ENCODE measurements around the gene CD3E. TPM values are rescaled to one million over a fixed set of nuclear protein-coding genes. Genes with fewer than 3 reads are reported as not detected.
"Not testable (repeated sequence)": the region's sequence is repeated elsewhere in the genome, so short reads cannot be mapped to it uniquely, and the experiment has no call there.

The CD3E gene
- polyA plus RNA-seq, 1 experiment = not detected

- no peak for TF ChIP-seq CTCF (IDR thresholded peaks at IDR 0.05; ENCODE audit: low read depth, low read length)
- DNase-seq (ENCODE audit: low read depth, low spot score) = no peak
- CTCF ChIA-PET = no interaction called here
These were observed 2.0 kb downstream of the CD3E start for GRCh38 chr11:118306556-118306955.

DNA sequence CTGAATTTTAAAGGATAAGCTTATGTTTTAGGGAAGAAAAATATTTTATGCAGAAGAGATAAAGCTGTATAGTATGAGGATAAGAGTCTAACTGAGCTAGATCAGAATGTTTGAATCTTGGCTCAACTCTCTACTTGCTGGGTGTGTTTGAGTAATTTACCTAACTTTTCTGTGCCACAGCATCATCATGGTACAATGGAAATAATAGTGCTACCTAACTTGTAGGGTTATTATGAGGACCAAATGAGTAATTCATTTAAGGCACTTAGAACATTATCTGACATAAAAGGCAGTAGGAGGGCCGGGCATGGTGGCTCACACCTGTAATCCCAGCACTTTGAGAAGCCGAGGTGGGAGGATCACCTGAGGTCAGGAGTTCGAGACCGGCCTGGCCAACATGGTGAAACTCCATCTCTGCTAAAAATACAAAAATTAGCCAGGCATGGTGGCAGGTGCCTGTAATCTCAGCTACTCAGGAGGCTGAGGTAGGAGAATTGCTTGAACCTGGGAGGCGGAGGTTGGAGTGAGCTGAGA lies 4.5 kb downstream of the CD3E start:
- H3K27me3 ChIP-seq (ENCODE audit: control insufficient read depth, insufficient read depth, low read length) = peaks cover 13% of the 10 kb centered on the region
- H3K4me3 ChIP-seq (ENCODE audit: low read depth, low read length); H3K9me3 ChIP-seq (ENCODE audit: control insufficient read depth, insufficient read depth, low read length); POLR2A ChIA-PET; H3K27ac ChIP-seq (ENCODE audit: low read depth, low read length); DNase-seq (ENCODE audit: low read depth, low spot score): not testable (repeated sequence)
- CTCF ChIA-PET = interaction anchor here (1.4 kb wide), 1 partner anchor 14 kb away, joined by 4 read pairs; no protein-coding TSS in a partner anchor

More at GRCh38 chr11:118306556-118306955, 2.0 kb downstream of the CD3E start:
- Histone ChIP-seq H3K4me3 (ENCODE audit: low read depth, low read length) (no peak overlapping the region), H3K27me3 (ENCODE audit: control insufficient read depth, insufficient read depth, low read length) (peaks cover 9% of the 10 kb centered on the region), H3K27ac (ENCODE audit: low read depth, low read length) (no peak overlapping the region), H3K9me3 (ENCODE audit: control insufficient read depth, insufficient read depth, low read length) (no peaks in the 10 kb centered on the region)
- POLR2A ChIA-PET = no interaction called here

- no peak overlapping the region for H3K27ac ChIP-seq (ENCODE audit: low read depth, low read length)
- ChIA-PET CTCF (no interaction called here), POLR2A (no interaction called here)
- peaks cover 21% of the 10 kb centered on the region for H3K27me3 ChIP-seq (ENCODE audit: control insufficient read depth, insufficient read depth, low read length)
- H3K4me3 ChIP-seq (ENCODE audit: low read depth, low read length) = no peak overlapping the region
- TF ChIP-seq CTCF (IDR thresholded peaks at IDR 0.05; ENCODE audit: low read depth, low read length) = no peak
- no peaks in the 10 kb centered on the region for H3K9me3 ChIP-seq (ENCODE audit: control insufficient read depth, insufficient read depth, low read length)
- DNase-seq (ENCODE audit: low read depth, low spot score) = no peak
These were observed 5.7 kb downstream of the CD3E start for GRCh38 chr11:118310271-118310670.

GRCh38 chr11:118310781-118311485 lies 6.4 kb downstream of the CD3E start:
- ChIA-PET CTCF (interaction anchor here (1.2 kb wide), 1 partner anchor 258 kb away, joined by 3 read pairs; no protein-coding TSS in a partner anchor), POLR2A (no interaction called here)
- Histone ChIP-seq H3K9me3 (ENCODE audit: control insufficient read depth, insufficient read depth, low read length) (no peaks in the 10 kb centered on the region), H3K4me3 (ENCODE audit: low read depth, low read length) (no peak overlapping the region), H3K27me3 (ENCODE audit: control insufficient read depth, insufficient read depth, low read length) (peaks cover 21% of the 10 kb centered on the region), H3K27ac (ENCODE audit: low read depth, low read length) (no peak overlapping the region)
- no peak for DNase-seq (ENCODE audit: low read depth, low spot score)
- no peak for TF ChIP-seq CTCF (IDR thresholded peaks at IDR 0.05; ENCODE audit: low read depth, low read length)

- Histone ChIP-seq H3K27me3 (ENCODE audit: control insufficient read depth, insufficient read depth, low read length) (peaks cover 21% of the 10 kb centered on the region), H3K9me3 (ENCODE audit: control insufficient read depth, insufficient read depth, low read length) (no peaks in the 10 kb centered on the region), H3K4me3 (ENCODE audit: low read depth, low read length) (no peak overlapping the region), H3K27ac (ENCODE audit: low read depth, low read length) (no peak overlapping the region)
- no peak for DNase-seq (ENCODE audit: low read depth, low spot score)
- CTCF ChIA-PET = interaction anchor here (1.2 kb wide), 1 partner anchor 258 kb away, joined by 3 read pairs; no protein-coding TSS in a partner anchor
- POLR2A ChIA-PET = no interaction called here
- TF ChIP-seq CTCF (IDR thresholded peaks at IDR 0.05; ENCODE audit: low read depth, low read length) = no peak
These were observed 7.0 kb downstream of the CD3E start for GRCh38 chr11:118311518-118311917.

All from AG04450 (cell line).